Stimulated activated CD8-positive, alpha-beta memory T cell treated with anti-CD3 and anti-CD28 coated beads, Interleukin-12 subunit alpha, Interleukin-12 subunit beta, amount 100 ng/mL, for 24 hours (primary cell): Measurements from ENCODE around the gene EVX1.

ENCODE experiments used
- DNase-seq: peaks from one replicate; pipeline ENCODE4 v3.0.0-alpha.2; 2020; ENCODE audit errors: extremely low read depth

Gene EVX1

DNA sequence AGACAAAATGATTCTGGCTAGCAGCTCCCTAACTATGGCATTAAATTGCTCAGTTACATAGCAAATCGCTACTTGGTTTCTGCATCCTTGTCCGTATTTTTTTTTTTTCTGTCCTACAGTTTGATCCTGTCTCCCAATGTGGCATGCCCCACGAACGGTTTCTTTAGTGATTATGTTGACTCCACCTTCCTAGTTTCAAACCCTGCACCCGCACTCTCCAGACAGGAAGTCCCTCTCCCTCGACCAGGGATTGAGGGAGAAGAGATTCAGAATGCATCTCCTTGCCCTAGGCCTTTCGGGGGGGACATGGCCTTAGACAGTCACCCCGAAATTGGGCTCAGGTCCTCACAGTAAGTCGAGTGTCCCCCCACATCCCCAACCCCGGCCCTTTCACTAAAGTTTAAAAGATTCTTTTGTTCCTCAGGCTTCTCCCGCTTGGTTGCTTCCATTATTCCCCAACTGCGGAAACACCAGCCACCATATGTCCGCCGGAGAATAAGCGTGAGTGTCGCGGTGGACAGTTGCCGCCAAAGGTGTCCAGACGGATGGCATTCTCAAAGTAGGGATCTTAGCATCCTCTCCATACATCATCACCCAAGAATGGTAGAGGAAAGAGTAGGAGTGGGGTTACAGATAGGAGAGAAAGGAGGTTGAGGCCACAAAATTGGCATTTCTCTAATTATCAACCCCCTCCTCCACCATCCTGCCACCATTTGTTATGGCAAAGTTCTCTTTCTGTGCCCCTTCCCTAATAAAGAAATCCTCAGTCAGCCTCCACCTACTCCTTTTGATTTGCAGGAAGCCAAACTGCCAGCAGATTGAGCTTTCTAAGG lies 7.3 kb downstream of the EVX1 start:
- no peak for DNase-seq

DNA sequence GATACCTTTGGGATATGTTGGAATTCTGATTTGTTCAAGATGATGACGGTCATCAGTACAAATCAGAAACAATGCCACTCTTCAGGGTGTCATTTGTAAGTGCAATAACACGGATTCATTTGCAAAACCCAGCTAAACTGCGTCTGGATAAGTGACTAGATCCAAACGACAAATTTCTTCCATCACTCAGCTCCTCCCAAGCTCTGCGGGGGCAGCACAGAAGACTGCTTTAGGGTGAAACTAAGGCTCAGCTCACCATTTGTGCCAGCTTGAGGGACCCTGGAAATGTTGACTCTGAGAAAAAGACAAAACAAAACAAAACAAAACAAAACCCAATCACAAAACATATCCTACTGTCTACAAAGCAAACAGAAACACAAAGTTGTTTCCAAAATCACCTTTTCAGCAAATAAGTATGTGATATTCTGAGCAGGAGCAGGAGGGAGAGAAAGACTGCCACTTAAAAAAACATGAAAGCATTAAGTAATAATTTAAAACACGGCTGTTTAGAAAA lies 8.0 kb downstream of the EVX1 start:
- no peak for DNase-seq

DNA sequence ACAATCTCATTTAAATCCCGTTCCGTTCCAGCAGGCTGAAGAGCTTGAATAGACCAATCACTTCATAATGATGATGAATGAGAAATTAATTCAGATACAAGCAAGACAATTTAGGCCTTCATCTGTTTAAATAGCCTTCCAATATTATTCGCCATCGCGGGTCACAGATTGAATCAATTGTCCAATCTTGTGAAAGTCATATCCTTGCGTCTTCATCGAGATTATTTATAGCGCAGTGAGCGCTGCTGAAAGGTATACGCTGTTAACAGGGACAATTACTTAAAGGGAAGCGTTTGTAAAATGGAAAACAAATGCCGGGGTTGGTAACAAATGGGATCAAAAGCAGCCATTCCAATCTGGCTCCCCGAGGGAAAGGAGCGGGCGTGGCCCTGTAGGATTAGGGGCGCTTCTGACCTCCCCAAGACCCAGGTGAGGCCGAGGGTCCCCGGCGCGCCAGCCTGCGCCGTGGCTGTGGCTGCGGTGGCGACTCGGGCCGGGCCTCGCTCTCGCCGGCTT lies 8.6 kb downstream of the EVX1 start:
- DNase-seq, result no peak

DNA sequence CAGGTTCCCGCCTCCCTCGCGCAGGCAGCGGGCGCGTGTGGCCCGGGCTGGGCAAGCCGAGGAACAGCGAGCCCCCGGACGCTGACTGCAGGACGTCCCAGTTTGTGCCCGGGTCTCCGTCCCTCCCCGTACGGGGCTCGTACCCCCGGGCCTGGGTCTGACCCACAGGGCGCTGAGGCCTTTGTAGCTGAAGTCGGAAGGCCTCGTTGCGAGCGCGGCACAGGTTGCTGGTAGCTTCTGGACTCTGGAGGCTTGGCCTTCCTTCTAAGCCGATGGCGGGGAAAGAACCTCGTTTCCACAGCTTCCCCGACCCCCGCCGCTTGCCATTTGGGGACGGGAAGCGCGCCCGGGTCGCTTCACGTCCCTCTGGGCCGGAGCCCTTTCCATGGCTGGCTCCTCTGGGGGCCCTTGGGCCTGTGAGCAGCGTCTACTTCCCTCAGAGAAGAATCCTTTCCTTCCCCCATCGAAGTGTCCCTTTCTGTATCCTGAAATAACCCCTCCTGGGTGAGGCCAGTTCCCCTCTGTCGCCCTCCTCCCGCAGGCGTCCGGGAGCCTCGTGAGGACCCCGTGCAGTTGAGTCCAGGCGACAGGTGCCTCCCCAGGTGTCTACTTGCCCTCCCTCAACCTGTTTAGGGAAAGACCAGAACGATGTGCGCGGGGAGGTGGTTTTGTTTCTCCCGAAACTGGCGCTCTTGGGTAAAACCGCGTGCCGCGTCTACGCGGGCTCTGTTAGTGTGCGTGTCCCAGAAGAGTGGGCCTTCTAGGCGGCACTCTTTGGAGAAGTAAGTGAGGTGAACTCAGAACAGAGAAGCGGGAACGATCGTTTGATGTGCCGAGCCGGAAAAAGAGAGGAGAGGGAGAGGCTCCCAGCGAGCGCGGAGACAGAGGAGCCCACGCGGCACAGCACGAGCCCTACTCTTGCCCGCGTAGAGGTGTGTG lies 9.3 kb downstream of the EVX1 start:
- DNase-seq, result no peak

DNA sequence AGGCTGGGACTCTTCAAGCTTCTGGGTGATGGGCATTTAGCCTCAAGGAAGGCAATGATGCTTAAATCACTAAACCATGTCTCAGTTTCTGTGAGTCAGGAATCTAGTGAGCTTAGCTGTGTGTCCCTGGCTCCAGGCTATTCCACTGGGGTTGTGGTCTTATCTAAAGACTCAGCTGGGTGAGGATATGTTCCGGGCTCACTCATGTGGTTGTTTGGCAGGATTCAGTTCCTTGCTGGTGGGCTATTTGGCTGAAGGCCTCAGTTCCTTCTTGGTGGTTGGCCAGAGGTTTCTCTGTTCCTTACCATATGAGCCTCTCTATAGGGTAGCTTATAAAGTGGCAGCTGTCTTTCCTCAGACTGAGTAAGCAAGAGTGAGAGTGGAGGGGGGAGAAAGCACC lies 12.0 kb downstream of the EVX1 start:
- no peak for DNase-seq

DNA sequence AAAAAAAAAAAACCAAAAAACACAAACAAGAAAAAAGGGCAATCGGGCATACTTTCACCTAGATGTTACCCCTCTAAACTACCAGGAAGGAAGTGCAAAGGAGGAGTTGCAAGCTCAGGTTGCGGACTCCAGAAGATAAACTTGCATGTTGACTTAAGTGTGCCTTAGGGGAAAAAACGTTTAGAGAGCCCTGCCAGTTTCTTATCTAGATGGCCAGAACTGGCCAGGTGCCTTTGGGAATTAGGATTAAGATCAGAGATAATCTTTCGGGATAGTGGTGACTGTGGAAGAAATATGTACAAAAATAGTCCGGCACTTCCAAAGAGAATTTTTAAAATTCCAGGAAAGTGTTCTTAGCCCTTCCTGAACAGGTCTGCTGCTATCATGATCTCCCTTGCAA lies 17.6 kb downstream of the EVX1 start:
- DNase-seq, result no peak

DNA sequence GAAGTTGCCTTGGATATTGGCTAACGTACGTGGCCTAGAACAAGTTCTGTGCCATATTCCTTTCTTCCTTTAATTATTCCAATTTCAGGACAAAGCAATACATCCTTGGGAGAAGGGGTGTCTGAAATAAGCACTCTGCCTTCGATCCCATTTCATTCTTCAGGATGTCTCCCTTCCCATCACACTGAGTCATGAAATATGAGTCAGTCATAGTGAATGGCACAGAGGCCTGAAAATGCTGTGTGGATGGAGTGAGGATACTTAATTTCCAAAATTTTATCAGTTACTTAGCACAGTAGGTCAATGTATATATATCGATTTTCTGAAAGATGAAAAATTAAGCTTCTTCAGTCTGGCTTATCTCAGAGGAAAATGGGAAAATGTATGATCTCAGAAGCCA lies 19.5 kb downstream of the EVX1 start:
- no peak for DNase-seq

DNA sequence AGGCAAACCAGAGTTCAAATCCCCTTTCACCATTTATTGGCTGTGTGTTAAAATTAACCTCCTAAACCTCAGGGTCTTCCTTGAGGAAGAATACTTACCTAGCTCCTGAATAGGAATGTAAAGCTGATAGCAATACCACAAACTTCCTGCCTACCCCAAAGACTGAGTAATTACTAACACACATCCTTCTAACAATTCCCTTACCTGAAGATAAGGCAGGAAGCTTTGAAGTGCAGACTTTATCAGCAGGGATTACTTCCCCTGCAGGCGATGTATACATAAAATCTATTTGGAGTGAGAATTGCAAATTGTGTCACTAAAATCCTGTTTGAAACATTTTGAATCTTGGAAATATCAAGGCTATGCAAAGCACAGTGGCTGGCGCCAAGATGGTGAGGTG lies 21.2 kb downstream of the EVX1 start:
- no peak for DNase-seq

DNA sequence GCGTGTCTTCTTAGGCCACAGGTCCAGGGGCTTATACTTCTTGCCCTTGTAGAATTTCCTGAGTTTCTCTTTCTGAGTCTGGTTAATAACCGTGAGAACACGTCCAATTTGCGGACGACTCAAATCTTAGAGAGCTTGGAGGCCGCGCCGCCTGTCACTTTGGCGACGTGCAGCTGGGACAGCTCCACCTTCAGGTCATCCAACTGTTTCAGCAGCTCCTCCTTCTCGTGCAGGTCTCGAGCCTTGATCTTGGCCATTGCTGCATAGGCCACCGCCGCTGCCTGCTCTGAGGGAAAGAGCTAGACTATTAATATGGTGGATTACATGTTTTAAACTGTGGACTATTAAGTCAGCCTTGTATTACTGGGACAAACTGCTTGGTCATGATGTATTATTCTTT lies 26.9 kb downstream of the EVX1 start:
- no peak for DNase-seq

DNA sequence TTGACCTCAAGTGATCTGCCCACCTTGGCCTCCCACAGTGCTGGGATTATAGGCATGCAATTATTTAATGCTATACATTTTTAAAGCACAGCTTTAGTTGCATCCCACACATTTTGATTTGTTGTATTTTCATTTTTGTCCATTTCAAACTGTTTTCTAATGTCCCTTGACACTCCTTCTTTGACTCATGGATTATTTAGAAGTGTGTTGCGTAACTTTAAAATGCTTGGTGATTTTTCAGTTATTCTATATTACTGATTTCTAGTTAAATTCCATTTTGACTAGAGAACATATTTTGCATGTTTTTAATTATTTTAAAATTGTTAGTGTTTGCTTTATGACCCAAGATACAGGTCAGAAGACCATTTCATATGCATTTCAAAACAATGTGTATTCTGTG lies 28.8 kb downstream of the EVX1 start:
- no peak for DNase-seq

DNA sequence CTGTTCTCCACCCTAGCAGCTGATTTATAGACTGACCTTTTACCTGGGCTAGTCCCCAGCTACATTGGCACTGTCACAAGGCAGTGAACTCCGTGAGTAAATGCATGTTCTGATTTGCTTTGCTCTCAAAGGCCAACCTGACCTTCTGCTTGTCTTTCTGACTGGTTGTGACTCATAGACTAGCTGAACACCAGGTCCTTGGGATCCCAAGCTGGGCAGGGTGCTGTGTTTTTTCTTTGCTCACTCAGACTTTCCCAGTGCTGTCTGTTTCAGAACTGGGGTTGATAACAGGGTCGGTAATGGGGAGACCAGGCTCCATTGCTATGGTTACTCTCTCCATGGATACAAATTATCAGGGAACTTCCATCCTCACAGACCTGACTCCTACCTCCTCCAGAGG lies 35.0 kb downstream of the EVX1 start:
- DNase-seq, result no peak

DNA sequence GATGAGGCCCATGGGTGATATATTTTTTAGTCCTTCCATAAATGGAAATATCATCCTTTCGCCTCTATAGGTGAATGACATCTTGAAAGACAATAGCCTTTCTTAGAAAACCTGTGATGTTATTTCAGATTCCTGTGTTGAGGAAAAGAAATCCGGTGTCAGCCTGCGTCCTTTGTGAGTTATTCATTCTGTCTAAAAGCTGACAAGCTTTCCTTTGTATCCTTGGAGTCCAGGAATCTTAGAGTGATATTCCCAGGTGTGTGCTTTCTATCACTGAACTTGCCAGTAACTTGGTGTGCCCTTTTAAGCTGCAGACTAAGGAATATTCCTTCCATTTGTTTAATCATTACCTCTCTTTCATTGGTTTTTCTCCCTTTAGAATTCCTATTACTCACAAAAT lies 41.0 kb downstream of the EVX1 start:
- no peak for DNase-seq

DNA sequence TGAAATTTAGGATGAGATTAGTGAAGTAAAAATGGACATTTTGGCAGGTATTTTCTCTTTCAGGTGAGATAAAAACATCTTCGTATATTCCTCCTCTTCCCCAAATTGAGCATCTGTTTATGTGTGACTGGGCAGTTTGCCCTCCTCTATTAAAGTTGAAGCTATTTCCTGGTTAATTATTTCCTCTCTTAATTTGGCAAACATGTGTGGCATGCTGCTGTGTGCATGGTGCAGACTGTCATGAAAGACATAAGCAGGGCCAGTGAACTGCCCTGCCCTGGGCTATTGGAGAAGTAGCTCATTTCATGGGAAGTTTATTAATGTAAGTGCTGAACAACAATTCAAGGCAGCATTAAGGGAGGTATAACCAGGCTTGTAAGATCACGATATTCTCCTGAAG lies 52.6 kb downstream of the EVX1 start:
- DNase-seq, result no peak

DNA sequence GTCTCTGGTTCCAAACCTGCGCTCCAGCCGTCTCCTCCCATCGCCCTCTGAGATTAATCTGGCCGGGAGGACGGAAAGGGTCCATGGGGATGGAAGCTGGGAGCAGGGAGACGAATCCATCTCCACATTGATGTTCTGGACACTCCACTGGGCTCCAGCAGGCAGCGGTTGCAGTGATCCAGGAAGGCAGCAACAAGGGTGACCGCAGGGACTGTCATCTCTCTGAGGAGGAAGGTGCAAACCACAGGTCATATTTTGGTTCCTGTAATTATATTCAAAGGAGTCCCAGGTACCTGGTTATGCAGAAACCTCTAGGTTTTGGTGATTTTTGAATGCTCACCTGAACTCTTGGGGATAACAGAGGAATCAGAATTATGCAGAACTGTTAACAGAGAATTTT lies 54.8 kb downstream of the EVX1 start:
- no peak for DNase-seq
